K562 (cell line): ENCODE data around the gene TMEM248. TPM values are rescaled to one million over a fixed set of nuclear protein-coding genes. Genes with fewer than 3 reads are reported as not detected.

Experiments
- ATF7 ChIP-seq: fragments of 450-650 bp; IDR thresholded peaks from 2 replicates; pipeline ENCODE4 v1.7.1; 2014; ENCODE audit warnings: mild to moderate bottlenecking, moderate library complexity
- CREM ChIP-seq: IDR thresholded peaks from 2 replicates; pipeline ENCODE4 v1.6.1; 2014; ENCODE audit warnings: antibody characterized with exemption, low read depth
- CUX1 ChIP-seq: fragments of 200-800 bp; sonication (Bioruptor generic); IDR thresholded peaks from 2 replicates; pipeline ENCODE4 v1.6.1; 2016; ENCODE audit warnings: missing genetic modification characterization, missing compliant biosample characterization
- HDAC2 ChIP-seq: fragments of 450-650 bp; IDR thresholded peaks from 2 replicates; pipeline ENCODE4 v1.6.1; 2016; ENCODE audit warnings: mild to moderate bottlenecking
- HMG20B ChIP-seq: fragments of 250-450 bp; sonication (Bioruptor Pico); IDR thresholded peaks from 2 replicates; pipeline ENCODE4 v1.5.0; 2021; ENCODE audit warnings: mild to moderate bottlenecking
- JUND ChIP-seq, 2 experiments: IDR thresholded peaks; 2 replicates in 1 of 2; 3 replicates in 1 of 2; pipeline ENCODE4 v1.6.1; 2011; ENCODE audit warnings: borderline replicate concordance in 2 of 2, low read depth in 2 of 2, low read length in 2 of 2, improper control_type of control experiment in 1 of 2, missing biosample characterization in 1 of 2, missing genetic modification characterization in 1 of 2, missing genetic modification reagents in 1 of 2
- KDM1A ChIP-seq, 2 experiments: fragments of 450-650 bp; IDR thresholded peaks; 2 replicates each; pipeline ENCODE4 v1.6.1; 2016; ENCODE audit warnings: mild to moderate bottlenecking in 2 of 2
- LCOR ChIP-seq: sonication (generic); formaldehyde crosslinking; IDR thresholded peaks from 2 replicates; pipeline ENCODE4 v1.8.0; 2022; ENCODE audit warnings: mild to moderate bottlenecking, missing genetic modification reagents
- MAFF ChIP-seq: IDR thresholded peaks from 2 replicates; pipeline ENCODE4 v1.6.1; 2012; ENCODE audit warnings: low read length, improper control_type of control experiment
- MTA2 ChIP-seq: fragments of 450-650 bp; IDR thresholded peaks from 2 replicates; pipeline ENCODE4 v1.6.1; 2016; ENCODE audit warnings: low read depth
- NFIC ChIP-seq: fragments of 450-650 bp; IDR thresholded peaks from 2 replicates; pipeline ENCODE4 v1.6.1; 2017; ENCODE audit warnings: mild to moderate bottlenecking, inconsistent platforms
- NR2C2 ChIP-seq, 2 experiments: fragments of 200-800 bp in 1 of 2; sonication (Bioruptor generic) in 1 of 2; sonication (generic) in 1 of 2; formaldehyde crosslinking in 1 of 2; IDR thresholded peaks; 2 replicates each; pipeline versions ENCODE4 v1.6.1 to v1.8.0; 2016 to 2022; ENCODE audit warnings: mild to moderate bottlenecking in 1 of 2, missing compliant biosample characterization in 1 of 2, missing genetic modification characterization in 1 of 2, missing genetic modification reagents in 1 of 2
- NRF1 ChIP-seq, 2 experiments: fragments of 450-650 bp; IDR thresholded peaks in 1 of 2; conservative IDR thresholded peaks in 1 of 2; 2 replicates each; pipeline ENCODE4 v1.6.1; 2014; ENCODE audit warnings: mild to moderate bottlenecking in 2 of 2
- POLR2AphosphoS5 ChIP-seq: IDR thresholded peaks from 2 replicates; pipeline ENCODE4 v1.6.1; 2011; ENCODE audit warnings: mild to moderate bottlenecking, low read depth, low read length, moderate library complexity; ENCODE audit not compliant: control insufficient read depth, insufficient read depth
- RB1 ChIP-seq: fragments of 450-650 bp; IDR thresholded peaks from 2 replicates; pipeline ENCODE4 v1.6.1; 2017; ENCODE audit warnings: low read depth, mild to moderate bottlenecking
- RNF2 ChIP-seq: sonication (generic); IDR thresholded peaks from 2 replicates; pipeline ENCODE4 v1.6.1; 2016
- SMARCC2 ChIP-seq: fragments of 450-650 bp; IDR thresholded peaks from 2 replicates; pipeline ENCODE4 v1.6.1; 2017; ENCODE audit warnings: antibody characterized with exemption, moderate library complexity, mild to moderate bottlenecking, low read depth
- SMARCE1 ChIP-seq: fragments of 450-650 bp; IDR thresholded peaks from 2 replicates; pipeline ENCODE4 v1.7.1; 2016; ENCODE audit warnings: mild to moderate bottlenecking
- SOX6 ChIP-seq: fragments of 450-650 bp; IDR thresholded peaks from 2 replicates; pipeline ENCODE4 v1.6.1; 2014; ENCODE audit warnings: mild to moderate bottlenecking
- TAL1 ChIP-seq: fragments of 450-650 bp; IDR thresholded peaks from 2 replicates; pipeline ENCODE4 v1.6.1; 2016; ENCODE audit warnings: mild to moderate bottlenecking
- TBP ChIP-seq: optimal IDR thresholded peaks from 2 replicates; pipeline ENCODE3; 2011; ENCODE audit warnings: low read depth, low read length, improper control_type of control experiment
- YBX1 ChIP-seq: fragments of 450-650 bp; IDR thresholded peaks from 2 replicates; pipeline ENCODE4 v1.7.1; 2016; ENCODE audit warnings: mild to moderate bottlenecking
- ZNF644 ChIP-seq: fragments of 200-800 bp; sonication (Bioruptor generic); IDR thresholded peaks from 2 replicates; pipeline ENCODE4 v1.6.1; 2016; ENCODE audit warnings: low read depth, missing genetic modification characterization, missing compliant biosample characterization
- ZNF766 ChIP-seq: fragments of 200-800 bp; sonication (Bioruptor generic); conservative IDR thresholded peaks from 2 replicates; pipeline ENCODE4 v1.6.1; 2016; ENCODE audit warnings: missing genetic modification characterization, missing compliant biosample characterization
- polyA plus RNA-seq, 8 experiments: library from polyadenylated mRNA; depleted of rRNA in 4 of 8; stranded (reverse) in 5 of 8; unstranded in 3 of 8; fragments of >200 nt; fragmentation: Nextera tagmentation in 2 of 8; fragmentation: Illumina TruSeq in 1 of 8; extraction: Ambion mirVana in 2 of 8; extraction: Trizol in 1 of 8; gene quantifications; 2 replicates each; pipeline versions ENCODE4 v1.2.1 to v1.2.3, GENCODE V29; 2011 to 2014; ENCODE audit warnings: inconsistent platforms in 1 of 8, missing spikeins in 1 of 8
- total RNA-seq, 7 experiments: library from RNA; depleted of rRNA in 6 of 7; stranded (reverse); fragments of >200 nt in 6 of 7; fragmentation: Illumina TruSeq in 2 of 7; extraction: Trizol in 2 of 7; gene quantifications; 2 replicates each; pipeline versions ENCODE4 v1.2.1 to v1.2.3, GENCODE V29; 2011 to 2021; ENCODE audit warnings: low replicate concordance in 1 of 7
- TF ChIP-seq, protein P1 (sequence below): fragments of 250-450 bp; sonication (Bioruptor Pico); IDR thresholded peaks from 2 replicates; pipeline ENCODE4 v1.8.0; 2021; ENCODE audit warnings: borderline replicate concordance, mild to moderate bottlenecking, moderate library complexity; ENCODE audit not compliant: poor library complexity, severe bottlenecking

The TMEM248 gene
- total and polyA plus RNA-seq, 9 of the 15 experiments (the other 6 are each of a cell fraction or from before 2014, with no cell fraction given), result 6.3 to 132 (median 64.4) TPM

DNA sequence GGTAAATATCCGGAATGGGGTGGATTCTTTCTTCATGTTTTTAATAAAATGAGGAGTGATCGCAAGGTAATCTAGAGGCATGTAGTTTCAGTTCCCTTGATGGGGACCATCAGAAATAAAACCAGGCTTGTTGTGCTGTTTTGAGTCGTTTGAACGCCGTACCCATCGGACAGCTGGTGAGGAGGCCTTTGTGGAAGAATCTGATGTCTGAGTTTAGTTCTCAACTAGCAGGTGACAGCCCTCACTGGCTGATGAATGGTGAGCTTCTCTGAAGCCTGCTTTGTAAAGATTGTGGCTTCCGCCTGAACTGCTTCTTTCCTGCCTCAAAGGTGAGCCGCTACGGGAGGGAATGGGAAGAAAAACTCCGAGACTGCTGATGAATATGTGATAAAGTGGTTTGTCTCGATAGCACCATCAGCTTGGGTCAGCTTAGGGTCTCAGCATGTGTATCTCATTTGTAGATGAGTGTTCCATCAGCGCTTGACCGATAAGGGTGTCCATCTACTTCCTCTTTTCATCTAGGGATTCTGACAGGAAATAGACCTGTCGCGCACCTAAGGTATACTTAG, 977 bp downstream of the TMEM248 start (continued):
- no peak for TF ChIP-seq HMG20B (CRISPR knock-in tag)
- peak; percentile 20 to 49; a peak in 2 of 4 replicates for TF ChIP-seq NRF1 (conservative IDR thresholded peaks at IDR 0.05 in 1 of 2, IDR thresholded peaks at IDR 0.05 in 1 of 2)
- peak; percentile 14 for TF ChIP-seq TBP
- 0 out of 2 replicates have a peak, but pooled peaks have one; percentile 28 for TF ChIP-seq ZNF644 (tag)
- peak; percentile 86 for TF ChIP-seq SOX6
- TF ChIP-seq TAL1, result peak; percentile 90
- TF ChIP-seq YBX1, result no peak
- TF ChIP-seq ZNF766 (CRISPR knock-in tag), result 0 out of 2 replicates have a peak, but pooled peaks have one; percentile 35
- TF ChIP-seq CREM, result peak; percentile 72
- TF ChIP-seq, protein P1, sequence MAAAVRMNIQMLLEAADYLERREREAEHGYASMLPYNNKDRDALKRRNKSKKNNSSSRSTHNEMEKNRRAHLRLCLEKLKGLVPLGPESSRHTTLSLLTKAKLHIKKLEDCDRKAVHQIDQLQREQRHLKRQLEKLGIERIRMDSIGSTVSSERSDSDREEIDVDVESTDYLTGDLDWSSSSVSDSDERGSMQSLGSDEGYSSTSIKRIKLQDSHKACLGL (CRISPR knock-in tag), result peak; percentile 22
- TF ChIP-seq MTA2, result peak; percentile 83
- peak; percentile 87 for TF ChIP-seq HDAC2
- peak; percentile 79 for TF ChIP-seq SMARCC2
- TF ChIP-seq NFIC, result peak; percentile 63
- TF ChIP-seq RB1, result peak; percentile 43; the same call in 1 of the 2 replicates
- TF ChIP-seq NR2C2 (CRISPR knock-in tag; IDR thresholded peaks at IDR 0.05), result peak; percentile 49; the same call in 1 of the 2 replicates
- no peak for TF ChIP-seq NR2C2 (tag; IDR thresholded peaks at IDR 0.05)
- peak; percentile 49; the same call in 1 of the 2 replicates for TF ChIP-seq RNF2
- TF ChIP-seq JUND (IDR thresholded peaks at IDR 0.05; ENCODE audit: borderline replicate concordance, low read depth, low read length), result peak; percentile 47; the same call in 1 of the 2 replicates
- TF ChIP-seq JUND (tag; IDR thresholded peaks at IDR 0.05; ENCODE audit: borderline replicate concordance, low read depth, low read length), result peak; percentile 69; the same call in 2 of the 3 replicates
- TF ChIP-seq POLR2AphosphoS5, result peak; percentile 87
- TF ChIP-seq MAFF, result no peak
- TF ChIP-seq KDM1A (IDR thresholded peaks at IDR 0.05), result peak; percentile 72 to 75; a peak in 2 of 4 replicates
- peak; percentile 63; the same call in 1 of the 2 replicates for TF ChIP-seq LCOR
- TF ChIP-seq ATF7, result peak; percentile 56; the same call in 1 of the 2 replicates
- no peak for TF ChIP-seq CUX1 (CRISPR knock-in tag)
- TF ChIP-seq SMARCE1, result peak; percentile 93
